ENCODE results near the gene KLHDC7B.

KLHDC7B gene

GRCh38 chr22:50574383-50574755 lies 28.7 kb downstream of the KLHDC7B start:
- DNase-seq = no peak

- no peak for DNase-seq
These were observed 29.8 kb downstream of the KLHDC7B start for GRCh38 chr22:50575426-50575941.

GRCh38 chr22:50576070-50576469 lies 30.4 kb downstream of the KLHDC7B start:
- DNase-seq = peak; percentile 3 to 35

- DNase-seq = no peak
These were observed 31.4 kb downstream of the KLHDC7B start for GRCh38 chr22:50576806-50577696.

GRCh38 chr22:50577697-50577986 lies 31.9 kb downstream of the KLHDC7B start:
- DNase-seq = no peak

- DNase-seq = no peak
These were observed 32.5 kb downstream of the KLHDC7B start, which contains the start of gene CPT1B for GRCh38 chr22:50577987-50578775. CPT1B (minus strand) TSS chr22:50578427; CDS start chr22:50577915, 512 bp downstream.

- DNase-seq = no peak
These were observed 33.1 kb downstream of the KLHDC7B start for GRCh38 chr22:50578776-50579310.

GRCh38 chr22:50579752-50580151 lies 34.1 kb downstream of the KLHDC7B start:
- DNase-seq = no peak

GRCh38 chr22:50581031-50581949 lies 35.6 kb downstream of the KLHDC7B start:
- DNase-seq = no peak

- no peak for DNase-seq
These were observed 36.3 kb downstream of the KLHDC7B start for GRCh38 chr22:50581950-50582492.

- DNase-seq = peak; percentile 82 to 94
These were observed 37.0 kb downstream of the KLHDC7B start, which contains the start of gene CHKB for GRCh38 chr22:50582493-50583293. CHKB (minus strand) TSS chr22:50582849; CDS start chr22:50582781, 68 bp downstream.

- peak in 1 of 2 experiments; percentile 43 for DNase-seq
These were observed 37.7 kb downstream of the KLHDC7B start for GRCh38 chr22:50583294-50583861.

- DNase-seq = no peak
These were observed 38.7 kb downstream of the KLHDC7B start for GRCh38 chr22:50584106-50585096.

GRCh38 chr22:50585238-50585637 lies 39.5 kb downstream of the KLHDC7B start:
- DNase-seq = no peak

GRCh38 chr22:50585781-50586180 lies 40.1 kb downstream of the KLHDC7B start:
- DNase-seq = no peak

GRCh38 chr22:50586416-50586815 lies 40.7 kb downstream of the KLHDC7B start:
- no peak for DNase-seq

GRCh38 chr22:50587407-50587806 lies 41.7 kb downstream of the KLHDC7B start:
- DNase-seq = no peak

GRCh38 chr22:50595189-50595588 lies 49.5 kb downstream of the KLHDC7B start:
- no peak for DNase-seq

GRCh38 chr22:50597097-50597496 lies 51.4 kb downstream of the KLHDC7B start:
- no peak for DNase-seq
